ENCODE results near the gene INF2.

Gene INF2

GRCh38 chr14:104742586-104743455 lies 53.4 kb downstream of the INF2 start:
- H3K4me3 ChIP-seq (ENCODE audit: low read depth, low read length), result no peak overlapping the region
- TF ChIP-seq CTCF (conservative IDR thresholded peaks at IDR 0.05; ENCODE audit: low read depth, low read length), result no peak

GRCh38 chr14:104743461-104744380 lies 54.3 kb downstream of the INF2 start:
- TF ChIP-seq CTCF (conservative IDR thresholded peaks at IDR 0.05; ENCODE audit: low read depth, low read length), result no peak
- no peak overlapping the region for H3K4me3 ChIP-seq (ENCODE audit: low read depth, low read length)
- DNase-seq (ENCODE audit: low read depth), result no peak

More at GRCh38 chr14:104742586-104743455, 53.4 kb downstream of the INF2 start:
- no peak for DNase-seq (ENCODE audit: low read depth)

DNA sequence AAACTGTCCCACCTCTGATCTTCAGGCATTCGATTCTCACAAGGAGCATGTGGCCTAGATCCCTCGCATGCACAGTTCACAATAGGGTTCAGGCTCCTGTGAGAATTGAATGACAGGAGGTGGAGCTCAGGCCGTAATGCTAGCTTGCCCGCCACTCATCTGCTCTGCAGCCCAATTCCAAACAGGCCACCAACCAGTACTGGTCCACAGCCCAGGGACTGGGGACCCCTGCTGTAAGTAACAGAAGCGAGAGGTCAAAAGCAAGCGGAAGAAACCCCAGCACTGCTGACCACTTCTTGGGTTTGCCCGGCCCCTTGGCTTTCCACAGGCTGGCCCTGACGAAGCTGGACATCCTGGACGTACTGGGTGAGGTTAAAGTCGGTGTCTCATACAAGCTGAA lies 55.1 kb downstream of the INF2 start:
- TF ChIP-seq CTCF (conservative IDR thresholded peaks at IDR 0.05; ENCODE audit: low read depth, low read length), result no peak
- no peak for DNase-seq (ENCODE audit: low read depth)
- H3K4me3 ChIP-seq (ENCODE audit: low read depth, low read length), result no peak overlapping the region

- DNase-seq (ENCODE audit: low read depth), result no peak
- no peak for TF ChIP-seq CTCF (conservative IDR thresholded peaks at IDR 0.05; ENCODE audit: low read depth, low read length)
- H3K4me3 ChIP-seq (ENCODE audit: low read depth, low read length), result no peak overlapping the region
These were observed 56.0 kb downstream of the INF2 start for GRCh38 chr14:104745431-104745830.

DNA sequence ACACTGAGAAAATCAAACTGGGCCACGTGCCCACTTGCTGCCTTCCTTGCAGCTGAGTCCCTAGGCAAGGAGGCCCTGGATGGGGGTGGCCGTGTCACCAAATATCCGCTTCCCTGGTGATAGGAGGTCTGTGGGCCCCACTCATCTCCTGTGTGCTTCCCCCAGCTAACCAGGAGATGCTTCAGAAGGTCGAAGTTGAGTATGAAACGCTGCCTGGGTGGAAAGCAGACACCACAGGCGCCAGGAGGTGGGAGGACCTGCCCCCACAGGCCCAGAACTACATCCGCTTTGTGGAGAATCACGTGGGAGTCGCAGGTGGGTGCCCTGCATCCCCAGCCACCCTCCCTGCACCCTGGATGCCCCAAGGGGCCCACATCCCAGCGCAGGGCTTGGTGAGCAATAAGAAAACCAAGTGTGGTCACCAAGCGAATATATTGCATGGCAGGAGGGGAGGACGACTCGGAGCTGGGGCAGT lies 56.7 kb downstream of the INF2 start:
- no peak for DNase-seq (ENCODE audit: low read depth)
- H3K4me3 ChIP-seq (ENCODE audit: low read depth, low read length), result no peak overlapping the region
- TF ChIP-seq CTCF (conservative IDR thresholded peaks at IDR 0.05; ENCODE audit: low read depth, low read length), result no peak

- no peak for TF ChIP-seq CTCF (conservative IDR thresholded peaks at IDR 0.05; ENCODE audit: low read depth, low read length)
- DNase-seq (ENCODE audit: low read depth), result no peak
- no peak overlapping the region for H3K4me3 ChIP-seq (ENCODE audit: low read depth, low read length)
These were observed 57.6 kb downstream of the INF2 start for GRCh38 chr14:104746934-104747481.
